TTC549 (cell line): ENCODE measurements around the gene NFX1.
"Not testable (repeated sequence)": the region's sequence is repeated elsewhere in the genome, so short reads cannot be mapped to it uniquely, and the experiment has no call there.

Source experiments
- FAIRE-seq: peaks from 2 replicates; lab custom pipeline; 2012; peaks lifted over from hg19 to GRCh38; lab: Jason Lieb, UNC

NFX1 gene

DNA sequence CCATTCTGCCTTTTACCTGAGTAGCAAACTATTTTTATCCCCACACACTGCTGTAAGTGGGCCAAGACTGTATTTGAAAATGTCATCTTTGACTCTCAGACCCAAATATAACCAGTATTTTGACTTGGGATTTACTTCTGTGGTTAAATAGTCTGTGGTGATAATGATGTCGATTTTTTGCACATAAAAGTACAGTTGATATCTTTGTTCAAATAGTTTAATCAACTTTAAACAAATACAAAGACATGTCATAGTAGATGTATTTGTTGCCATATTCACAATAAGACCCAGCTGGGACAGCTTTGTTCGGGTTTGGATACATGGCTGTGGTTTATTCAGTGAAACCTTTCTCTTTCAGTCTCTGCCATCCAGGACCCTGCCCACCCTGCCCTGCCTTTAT, 20.4 kb downstream of the NFX1 start:
- FAIRE-seq: no peak

GRCh38 chr9:33311953-33312352, 21.6 kb downstream of the NFX1 start:
- FAIRE-seq: no peak

DNA sequence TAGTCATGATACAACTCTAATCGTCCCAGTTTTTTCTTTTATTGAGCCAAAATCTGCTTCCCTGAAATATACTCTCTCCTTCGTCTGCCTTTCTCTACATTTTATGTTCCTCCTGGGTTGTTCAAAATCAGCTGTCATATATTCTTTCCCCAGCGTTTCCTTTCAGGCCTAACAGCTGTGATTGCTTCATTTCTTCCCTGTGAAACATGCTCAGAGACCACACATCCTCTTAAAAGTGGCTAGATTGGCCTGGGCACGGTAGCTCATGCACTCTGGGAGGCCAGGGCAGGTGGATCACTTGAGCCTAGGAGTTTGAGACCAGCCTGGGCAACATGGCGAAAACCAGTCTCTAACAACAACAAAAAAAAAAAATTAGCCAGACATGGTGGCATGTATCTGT, 25.1 kb downstream of the NFX1 start:
- FAIRE-seq: no peak

DNA sequence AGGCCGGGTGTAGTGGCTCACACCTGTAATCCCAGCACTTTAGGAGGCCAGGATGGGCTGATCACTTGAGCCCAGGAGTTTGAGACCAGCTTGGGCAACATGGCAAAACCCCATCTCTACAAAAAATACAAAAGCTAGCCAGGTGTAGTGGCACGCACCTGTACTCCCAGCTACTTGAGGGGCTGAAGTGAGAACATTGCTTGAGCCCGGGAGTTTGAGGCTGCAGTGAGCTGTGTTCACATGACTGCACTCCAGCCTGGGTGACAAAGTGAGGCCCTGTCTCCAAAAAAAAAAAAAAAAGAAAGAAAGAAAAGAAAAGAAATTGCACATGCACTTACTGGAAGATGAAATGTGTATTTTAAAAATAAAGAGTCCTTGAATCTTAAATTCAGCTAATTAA, 26.8 kb downstream of the NFX1 start:
- FAIRE-seq: not testable (repeated sequence)

DNA sequence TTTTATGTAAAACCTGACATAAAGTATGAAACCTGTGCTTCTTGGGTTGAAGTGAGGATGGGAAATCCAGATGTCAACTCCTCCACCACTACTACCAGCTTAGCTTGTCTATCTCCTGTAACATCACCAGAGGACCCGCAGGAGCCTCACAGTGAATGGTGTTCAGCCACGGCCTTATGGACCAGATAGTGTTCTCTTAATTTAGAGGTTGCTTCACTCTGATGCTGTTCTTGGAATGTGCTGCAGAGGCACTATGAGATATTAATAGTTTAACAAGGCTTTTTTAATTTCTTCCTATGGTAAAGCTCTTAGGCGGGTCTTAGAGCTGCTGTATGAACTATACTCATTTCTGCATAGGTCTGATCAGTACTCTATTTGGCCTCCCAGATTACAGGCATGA, 27.9 kb downstream of the NFX1 start:
- FAIRE-seq: no peak

DNA sequence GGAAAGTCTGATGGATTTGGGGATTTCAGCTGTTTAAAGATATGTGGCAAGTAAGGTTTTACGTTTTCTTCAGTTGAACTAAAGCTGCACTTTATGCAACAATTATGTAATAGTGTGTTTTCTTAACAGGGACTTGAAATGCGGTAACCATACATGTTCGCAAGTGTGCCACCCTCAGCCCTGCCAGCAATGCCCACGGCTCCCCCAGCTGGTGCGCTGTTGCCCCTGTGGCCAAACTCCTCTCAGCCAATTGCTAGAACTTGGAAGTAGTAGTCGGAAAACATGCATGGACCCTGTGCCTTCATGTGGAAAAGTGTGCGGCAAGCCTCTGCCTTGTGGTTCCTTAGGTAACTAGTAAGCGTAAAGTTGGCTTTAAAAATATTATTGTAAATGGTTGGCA, 28.5 kb downstream of the NFX1 start:
- FAIRE-seq: no peak

DNA sequence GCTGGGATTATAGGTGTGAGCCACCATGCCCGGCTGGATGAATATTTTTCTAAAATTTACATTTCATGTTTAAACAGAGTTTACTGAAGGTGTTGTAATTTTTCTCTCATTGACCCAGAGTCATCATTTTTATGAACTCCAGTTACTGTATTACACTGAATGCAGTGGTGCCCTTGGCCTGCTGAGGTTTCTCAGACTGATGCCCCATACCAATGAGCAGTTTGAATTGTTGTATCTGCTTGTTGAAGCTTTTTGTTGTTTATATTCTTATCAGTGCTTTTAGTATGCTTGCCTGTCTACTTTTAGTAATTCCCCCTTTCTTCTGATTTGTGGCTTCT, 29.9 kb downstream of the NFX1 start:
- no peak for FAIRE-seq

DNA sequence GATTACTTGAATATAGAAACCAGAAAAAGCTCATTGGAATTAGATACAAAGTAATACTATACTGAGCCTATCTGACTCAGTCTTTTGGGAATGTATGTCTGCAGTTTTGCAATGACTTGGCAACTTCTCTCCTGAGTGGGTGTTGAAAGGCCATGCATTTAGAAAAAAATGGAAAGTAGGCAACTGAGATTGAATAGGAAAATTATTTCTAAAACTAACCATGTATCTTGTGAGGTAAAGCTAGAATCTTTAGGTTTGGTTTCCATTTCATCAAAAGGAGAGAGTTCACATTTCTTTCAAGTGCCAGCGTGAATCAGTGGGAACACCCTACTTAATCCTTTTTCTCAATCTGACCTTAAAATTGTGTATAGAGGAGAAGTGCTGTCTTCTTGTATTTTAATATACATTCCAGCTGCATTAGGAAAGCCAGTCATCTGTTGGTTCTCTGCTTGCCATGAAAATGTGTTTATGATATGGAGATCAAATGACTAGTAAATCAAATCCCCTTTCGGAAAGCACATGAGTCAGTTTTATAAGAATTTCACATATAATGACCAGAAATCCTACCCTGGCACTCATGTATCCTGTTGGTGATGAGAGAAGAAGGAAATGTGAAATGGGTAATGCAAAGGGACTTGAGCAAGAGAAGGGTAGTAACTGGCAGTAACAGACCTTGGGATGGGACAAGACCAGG, 30.4 kb downstream of the NFX1 start:
- FAIRE-seq: no peak

DNA sequence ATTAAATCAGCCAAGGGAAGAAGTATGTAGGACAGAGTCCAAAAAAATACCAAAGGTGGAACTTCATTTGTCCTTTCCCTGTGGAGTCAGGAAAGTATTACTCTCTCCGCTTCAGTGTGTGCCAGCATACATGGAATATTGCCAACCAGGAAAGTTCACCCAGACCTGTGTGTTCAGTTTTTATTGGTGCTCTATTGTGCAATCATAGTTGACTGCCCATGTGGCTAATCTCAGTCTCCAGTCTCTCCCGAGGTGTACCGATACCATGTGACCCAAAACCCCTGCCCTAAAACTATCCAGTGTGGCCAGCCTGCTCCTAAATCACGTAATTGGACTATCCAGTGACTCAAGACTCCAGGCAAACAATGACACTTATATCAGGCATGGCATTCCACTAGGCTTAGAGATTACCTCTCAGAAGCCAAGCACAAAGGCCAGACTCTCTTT, 38.8 kb downstream of the NFX1 start:
- FAIRE-seq: no peak

DNA sequence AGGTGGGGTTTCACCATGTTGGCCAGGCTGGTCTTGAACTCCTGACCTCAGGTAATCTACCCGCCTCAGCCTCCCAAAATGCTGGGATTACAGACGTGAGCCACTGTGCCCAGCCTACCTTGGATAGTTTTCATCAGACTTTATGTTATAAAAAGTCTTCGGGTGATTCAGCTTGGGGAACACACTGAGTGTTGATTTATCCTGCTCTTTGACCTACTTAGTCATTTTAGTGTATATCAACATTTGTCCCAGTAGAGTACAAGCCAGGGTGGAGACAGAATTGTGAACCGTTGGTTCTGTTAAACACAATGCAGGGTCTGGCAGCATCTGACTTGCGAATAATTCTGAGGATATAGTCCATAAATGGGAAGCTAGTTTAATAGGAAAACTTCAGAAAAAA, 39.7 kb downstream of the NFX1 start:
- FAIRE-seq: no peak

DNA sequence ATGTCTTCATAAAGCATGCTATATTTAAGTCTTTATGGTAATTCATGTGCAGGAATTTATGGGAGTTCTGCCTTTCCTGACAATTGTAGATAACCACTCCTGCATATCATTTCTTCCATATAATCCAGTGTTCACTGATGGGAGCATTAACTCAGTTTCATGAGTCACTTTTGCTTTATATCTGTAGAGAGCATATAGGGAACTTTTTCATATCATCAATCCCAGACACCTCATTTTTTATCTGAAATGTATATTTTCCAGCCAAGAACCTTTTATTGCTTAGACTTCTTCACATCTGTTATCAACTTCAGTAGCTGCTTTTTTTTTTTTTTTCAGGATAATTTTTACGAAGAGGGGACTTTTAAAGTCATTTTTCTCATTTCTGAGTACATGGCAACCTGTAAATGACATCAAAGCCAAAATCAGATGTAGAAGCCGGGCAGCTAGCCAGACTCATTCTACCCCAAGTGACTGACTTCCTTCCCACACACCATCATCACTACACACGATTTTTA, 41.1 kb downstream of the NFX1 start:
- no peak for FAIRE-seq

DNA sequence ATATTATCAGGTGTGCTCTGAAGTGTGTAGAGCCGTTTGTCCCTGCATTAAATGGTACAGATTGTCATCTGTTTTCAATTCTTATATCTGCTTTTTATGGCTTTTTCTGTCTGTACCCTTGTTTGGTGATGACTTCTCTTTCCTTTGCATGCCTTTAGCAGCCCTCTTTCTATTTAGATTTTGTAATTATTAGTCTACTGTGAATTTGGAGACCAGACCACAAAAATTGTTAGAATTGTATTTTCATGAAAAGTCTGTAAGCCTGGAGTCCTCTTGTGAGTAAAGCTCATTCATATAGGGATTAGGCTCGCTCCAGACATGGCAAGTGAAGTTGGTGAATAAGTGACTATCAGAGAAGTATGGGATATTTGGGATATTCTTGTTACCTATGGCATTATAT, 41.7 kb downstream of the NFX1 start:
- FAIRE-seq: no peak

- FAIRE-seq: not testable (repeated sequence)
Observed at GRCh38 chr9:33332956-33333355, 42.6 kb downstream of the NFX1 start.

GRCh38 chr9:33340186-33340585, 49.9 kb downstream of the NFX1 start:
- no peak for FAIRE-seq

- FAIRE-seq: no peak
Observed at GRCh38 chr9:33341182-33341581, 50.9 kb downstream of the NFX1 start.

- no peak for FAIRE-seq
Observed at GRCh38 chr9:33344145-33344544, 53.8 kb downstream of the NFX1 start.

- no peak for FAIRE-seq
Observed at GRCh38 chr9:33346564-33346963, 56.2 kb downstream of the NFX1 start.

DNA sequence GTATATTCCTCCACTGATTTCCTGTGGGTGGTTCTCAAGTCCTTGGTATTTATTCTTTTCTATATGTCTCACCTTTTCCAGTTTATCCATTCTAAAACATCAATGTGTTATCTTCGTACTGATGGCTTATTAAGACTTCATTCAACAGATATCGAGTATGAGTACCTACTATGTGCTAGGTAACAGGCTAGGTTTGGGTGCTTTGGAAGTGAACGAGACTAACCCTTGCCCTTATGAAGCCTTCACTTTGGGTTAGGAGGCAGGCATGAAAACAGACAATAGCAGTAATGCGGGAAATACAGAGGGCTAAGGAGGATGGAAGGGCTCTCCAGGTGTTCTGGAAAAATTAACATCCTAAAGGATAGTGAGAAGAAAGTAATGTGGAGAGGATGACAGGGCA, 58.7 kb downstream of the NFX1 start:
- no peak for FAIRE-seq

- FAIRE-seq: no peak
Observed at GRCh38 chr9:33349743-33350142, 59.4 kb downstream of the NFX1 start.

DNA sequence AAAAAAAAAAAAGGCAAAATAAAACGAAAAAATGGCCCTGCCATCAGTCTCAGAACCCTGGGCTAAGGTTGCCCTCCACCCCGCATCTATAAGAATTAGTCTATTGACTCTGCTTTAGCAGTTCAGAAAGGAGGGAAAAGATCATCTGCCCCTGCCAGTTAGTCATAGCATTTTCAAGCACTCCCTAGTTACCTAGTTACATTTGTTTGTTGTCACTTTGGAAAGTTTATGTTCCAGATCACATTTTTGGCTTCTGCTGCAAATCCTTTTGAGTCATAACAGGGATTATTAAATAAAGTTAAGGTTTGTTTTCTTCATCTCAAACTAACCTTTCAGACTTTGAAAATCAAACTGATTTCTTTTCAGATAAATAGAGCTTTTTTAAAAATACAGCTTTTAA, 60.0 kb downstream of the NFX1 start:
- FAIRE-seq: no peak

DNA sequence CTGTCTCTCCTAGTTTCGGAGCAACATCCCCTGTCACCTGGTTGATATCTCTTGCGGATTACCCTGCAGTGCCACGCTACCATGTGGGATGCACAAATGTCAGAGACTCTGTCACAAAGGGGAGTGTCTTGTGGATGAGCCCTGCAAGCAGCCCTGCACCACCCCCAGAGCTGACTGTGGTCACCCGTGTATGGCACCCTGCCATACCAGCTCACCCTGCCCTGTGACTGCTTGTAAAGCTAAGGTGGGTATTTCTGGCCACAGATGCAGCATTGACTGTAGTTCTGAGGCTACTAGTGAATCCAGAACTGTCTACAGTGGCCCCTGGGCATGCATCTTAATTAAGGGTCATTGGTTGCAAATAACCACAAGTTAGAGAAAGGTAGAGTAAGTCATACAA, 61.2 kb downstream of the NFX1 start:
- FAIRE-seq: no peak

DNA sequence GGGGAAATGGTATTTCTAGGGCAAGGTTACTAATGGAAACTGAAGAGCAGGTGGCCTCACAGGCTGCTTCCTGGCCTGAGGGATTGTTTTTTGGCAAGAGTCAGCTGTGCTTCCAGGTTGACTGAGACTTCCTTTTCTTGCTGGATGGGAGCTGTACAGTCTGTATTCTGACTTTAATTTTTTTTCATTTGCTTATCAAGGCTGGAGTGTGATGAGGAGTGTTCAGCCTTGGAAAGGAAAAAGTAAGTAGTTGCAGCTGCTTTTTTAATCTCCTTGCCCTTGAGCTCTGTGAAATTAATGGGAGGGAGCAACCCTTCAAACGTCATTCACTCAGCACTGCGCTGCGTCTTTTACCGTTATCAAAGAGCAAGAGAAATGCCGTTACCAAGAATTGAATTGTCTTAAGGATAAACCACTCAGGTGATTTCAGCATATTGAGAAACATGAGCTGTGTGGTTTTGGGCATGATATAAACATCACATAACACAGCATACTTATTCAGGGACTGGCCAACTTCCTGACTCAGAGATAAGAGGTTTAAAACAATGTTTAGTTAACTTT, 64.4 kb downstream of the NFX1 start:
- no peak for FAIRE-seq

GRCh38 chr9:33355933-33356332, 65.6 kb downstream of the NFX1 start:
- no peak for FAIRE-seq

- FAIRE-seq: not testable (repeated sequence)
Observed at GRCh38 chr9:33358641-33359040, 68.3 kb downstream of the NFX1 start.
